ENCODE data around the gene COL6A3.

Gene COL6A3

DNA sequence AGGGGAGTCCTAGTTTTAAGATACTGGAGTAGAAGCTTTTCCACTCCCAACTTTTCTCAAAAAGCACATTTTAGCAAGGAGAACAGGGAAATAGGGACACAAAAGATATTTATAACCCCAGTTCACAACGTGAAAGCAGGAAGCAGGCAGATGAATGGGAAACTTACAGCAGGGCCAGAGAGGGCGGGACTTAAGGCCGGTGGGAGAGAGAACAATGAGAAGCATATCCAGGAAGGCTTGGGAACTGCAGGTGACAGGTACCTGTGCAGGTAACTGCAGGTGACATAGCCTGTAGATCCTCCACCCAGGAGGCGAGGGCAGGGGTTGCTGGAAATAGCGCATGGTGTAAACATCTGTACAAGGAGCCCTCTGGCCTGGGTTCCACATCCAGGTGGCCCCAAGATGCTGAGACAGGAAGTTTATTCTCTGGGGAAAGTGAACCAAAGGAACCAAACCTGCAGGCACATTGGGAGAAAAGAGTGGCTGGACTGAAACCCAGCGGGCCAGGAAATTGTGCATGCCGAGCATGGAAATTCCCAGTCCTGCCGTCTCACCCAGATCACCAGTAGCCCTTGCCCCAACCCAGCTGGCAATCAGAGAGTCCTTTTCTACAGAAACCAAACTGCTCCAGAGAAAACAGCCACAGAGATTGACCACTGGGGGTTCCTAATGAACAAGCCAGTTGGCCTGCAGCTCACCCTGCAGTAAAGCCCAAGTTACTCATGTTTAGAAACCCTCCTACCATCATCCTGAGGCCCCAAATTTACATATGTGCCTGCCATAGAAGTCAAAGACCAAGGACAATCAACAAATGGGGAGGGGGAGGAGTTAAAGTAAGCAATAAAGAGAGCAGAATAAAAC is 24.3 kb upstream of the COL6A3 start:
- peak; percentile 26 for DNase-seq

DNA sequence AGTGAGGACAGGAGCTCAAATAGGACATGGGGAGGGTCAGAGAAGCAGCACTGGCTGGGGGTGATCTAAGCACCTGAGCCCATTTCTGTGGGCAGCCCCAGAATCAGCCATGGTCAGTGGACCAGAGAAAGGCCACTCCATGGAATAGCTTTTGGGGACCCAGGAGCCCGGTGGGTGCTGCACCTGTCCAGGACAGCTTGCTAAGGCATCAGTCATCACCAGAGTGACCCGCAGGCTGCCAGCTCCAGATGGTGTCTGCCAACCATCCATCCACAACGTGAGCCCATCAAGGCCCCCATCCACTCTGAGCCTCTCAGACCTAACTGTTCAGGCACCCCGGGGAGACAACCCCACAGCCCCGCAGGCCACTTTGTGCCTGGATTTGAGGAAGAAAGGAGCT is 23.6 kb upstream of the COL6A3 start:
- no peak for DNase-seq

DNA sequence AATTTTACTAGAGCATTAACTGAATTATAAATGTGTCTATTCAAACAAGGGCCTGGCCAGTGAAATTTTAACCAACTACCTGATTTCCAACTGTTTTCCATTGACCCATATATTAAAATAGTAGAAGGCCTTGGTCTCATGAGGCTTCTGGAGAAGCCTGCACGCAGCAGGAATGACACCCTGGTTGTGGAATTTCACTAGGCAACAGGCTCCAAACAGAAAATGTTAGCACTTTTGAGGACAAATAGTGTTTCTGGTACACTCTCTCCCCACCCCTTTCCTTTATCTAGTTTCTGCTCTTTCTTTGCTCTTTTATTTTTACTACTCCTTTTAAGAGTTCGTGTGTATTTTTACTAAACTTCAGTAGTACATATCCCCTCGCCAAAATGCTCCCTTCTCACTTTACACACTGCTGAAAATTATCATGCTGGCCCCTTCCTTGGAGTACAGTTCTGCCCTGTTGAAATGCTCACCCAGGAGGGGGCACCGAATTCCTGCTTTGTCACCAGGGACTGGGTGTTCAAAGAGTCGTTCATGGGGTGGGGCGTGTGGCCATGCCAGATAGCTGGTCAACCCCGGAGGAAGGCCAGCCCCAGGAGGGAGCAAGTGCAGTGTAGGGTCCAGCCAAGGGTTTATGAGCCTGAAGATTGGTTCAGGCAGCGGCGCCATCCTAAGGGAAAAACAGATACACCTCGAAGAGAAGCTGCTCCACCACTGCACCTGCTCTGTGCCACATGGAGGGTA is 22.1 kb upstream of the COL6A3 start:
- no peak for DNase-seq

DNA sequence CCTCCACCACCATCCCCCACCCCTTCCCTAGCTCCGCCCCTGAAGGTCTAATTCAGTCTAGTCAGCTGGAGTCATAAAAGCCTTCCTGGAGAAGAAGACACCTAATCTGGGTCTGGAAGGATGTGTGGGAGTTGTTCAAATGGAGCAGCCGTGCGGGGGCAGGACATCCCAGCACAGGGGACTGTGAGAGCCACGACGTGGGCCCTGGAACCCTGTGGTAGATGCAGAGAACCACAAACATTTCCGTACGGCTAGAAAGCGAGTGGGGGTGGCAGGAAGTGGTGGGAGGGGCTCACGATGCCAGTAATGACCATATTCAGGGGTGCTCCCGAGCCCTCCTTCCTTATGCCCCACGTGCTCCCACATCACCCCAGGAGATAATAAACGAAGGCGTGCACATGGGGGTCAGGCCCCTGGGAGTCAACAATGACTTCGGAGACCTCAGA is 20.9 kb upstream of the COL6A3 start:
- peak; percentile 91 for DNase-seq

DNA sequence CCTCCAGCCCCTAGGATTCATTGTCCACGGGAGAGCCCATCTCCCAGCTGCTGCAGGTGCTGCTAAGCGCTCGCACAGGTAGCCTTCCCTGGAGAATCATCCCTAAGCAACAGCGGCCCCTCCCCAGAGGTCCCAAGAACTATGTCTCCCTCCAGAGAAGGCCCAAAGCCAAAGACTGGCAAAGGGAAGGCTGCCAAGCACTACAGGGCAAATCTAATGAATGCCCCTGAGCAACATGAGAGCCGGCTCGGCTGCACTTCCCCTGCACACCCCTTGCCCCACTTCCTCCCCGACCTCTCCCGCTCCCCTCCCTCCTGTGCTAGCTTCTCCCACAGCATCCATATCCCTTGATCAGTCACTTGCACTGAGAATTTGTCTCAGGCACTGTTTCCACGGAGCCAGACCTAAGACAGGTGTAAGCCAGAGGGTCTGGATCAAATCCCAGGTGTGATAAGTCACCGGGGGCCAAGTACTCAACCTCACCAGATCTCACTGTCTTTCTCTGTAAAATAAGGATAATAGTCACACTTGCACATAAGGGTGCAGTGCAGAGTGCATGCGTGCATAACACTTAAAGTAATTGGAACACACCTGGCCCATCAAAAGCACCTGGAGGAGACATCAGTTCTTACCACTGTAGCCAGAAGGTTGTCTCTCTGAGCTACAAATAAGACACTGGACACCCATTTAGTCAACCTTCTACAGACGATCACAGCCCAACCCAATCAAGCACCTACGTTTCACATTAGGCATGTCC is 20.1 kb upstream of the COL6A3 start:
- DNase-seq, result peak; percentile 17

DNA sequence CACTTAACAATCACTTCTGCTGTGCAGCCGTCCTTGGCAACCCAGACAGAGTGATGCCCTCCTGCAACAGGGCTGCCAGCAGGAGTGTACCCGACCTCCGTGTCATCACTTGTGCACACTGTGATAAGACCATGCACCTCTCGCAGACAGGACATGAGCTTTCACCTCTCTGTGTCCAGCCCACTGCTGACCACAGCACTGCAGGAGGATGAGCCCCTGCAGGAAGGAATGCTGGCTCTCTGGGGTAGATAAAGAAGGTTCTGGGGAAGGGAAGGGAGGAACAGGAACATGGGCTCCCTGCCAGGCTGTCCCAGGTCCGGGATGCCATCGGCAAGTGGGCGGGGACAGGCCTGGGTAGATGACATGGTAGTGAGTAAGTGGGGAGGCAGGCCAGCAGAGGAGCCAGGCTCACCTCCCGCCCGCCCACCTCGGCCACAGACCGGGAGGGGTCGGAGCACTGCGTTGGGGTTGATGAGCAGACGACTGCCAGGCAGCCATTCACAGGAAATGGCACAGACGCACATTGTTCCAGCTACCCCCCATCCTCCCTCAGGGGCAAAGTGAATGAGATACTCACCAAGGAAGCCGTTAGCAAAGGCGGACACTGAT is 18.6 kb upstream of the COL6A3 start:
- DNase-seq, result peak; percentile 87

DNA sequence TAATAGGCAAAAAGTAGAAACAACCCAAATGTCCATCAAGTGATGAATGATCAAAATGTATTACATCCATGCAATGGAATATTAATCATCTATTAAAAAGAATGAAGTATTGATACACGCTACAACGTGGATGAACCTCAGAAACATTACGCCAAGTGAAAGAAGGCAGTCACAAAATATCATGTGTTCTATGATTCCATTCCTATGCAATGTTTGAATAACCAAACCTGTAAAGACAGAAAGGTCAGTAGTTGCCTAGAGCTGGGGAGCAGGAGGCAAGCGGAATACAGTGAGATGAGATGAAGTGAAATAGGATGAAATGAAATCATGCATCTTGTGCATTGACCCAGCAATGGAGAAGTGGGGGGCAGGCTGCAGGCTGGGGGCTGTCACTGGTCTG is 17.9 kb upstream of the COL6A3 start:
- no peak for DNase-seq

DNA sequence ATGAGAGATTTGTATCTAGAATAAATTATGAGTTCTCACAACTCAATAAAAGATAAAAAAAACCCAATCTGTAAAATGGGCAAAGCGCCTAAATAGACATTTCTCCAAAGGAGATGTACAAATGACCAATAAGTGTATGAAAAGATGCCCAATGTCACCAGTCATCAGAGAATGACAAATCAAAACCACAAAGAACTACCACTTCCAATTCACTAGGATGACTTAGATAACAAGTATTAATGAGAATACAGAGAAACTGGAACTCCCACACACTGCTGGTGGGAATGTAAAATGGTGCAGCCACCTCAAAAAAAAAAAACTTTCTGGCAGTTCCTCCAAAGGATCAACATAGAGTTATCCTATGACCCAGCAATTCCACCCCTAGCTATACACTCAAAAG is 17.4 kb upstream of the COL6A3 start:
- DNase-seq, result peak; percentile 64

DNA sequence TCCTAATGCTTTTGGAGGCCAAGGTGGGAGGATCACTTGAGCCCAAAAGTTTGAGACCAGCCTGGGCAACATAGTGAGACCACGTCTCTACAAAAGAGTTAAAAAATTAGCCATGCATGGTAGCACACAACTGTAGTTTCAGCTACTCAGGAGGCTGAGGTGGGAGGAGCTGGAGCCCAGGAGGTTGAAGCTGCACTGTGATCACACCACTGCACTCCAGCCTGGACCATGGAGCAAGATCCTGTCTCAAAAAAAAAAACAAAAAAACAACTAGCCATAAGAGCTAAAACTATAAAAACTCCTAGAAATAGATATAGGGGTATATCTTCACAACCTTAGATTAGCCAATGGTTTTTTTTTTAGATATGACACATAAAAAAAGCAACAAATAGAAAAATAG is 16.9 kb upstream of the COL6A3 start:
- peak; percentile 30 for DNase-seq

DNA sequence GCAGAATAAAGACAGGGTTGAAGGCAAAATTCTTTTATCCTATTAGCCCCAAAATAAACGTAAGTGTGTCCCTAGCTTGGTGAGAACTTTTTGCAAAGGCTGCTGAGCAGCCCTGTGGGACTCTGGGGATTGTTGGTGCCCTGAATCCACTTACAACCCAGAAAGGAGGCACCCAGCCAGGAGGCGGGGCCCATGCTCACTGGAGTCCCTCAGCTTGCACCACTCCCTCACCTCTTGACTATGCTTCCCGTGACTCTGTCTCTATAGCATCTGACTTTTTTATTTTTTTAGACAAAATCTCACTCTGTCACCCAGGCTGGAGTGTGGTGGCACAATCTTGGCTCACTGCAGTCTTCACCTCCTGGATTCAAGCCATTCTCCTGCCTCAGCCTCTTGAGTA is 15.8 kb upstream of the COL6A3 start:
- peak; percentile 53 for DNase-seq

DNA sequence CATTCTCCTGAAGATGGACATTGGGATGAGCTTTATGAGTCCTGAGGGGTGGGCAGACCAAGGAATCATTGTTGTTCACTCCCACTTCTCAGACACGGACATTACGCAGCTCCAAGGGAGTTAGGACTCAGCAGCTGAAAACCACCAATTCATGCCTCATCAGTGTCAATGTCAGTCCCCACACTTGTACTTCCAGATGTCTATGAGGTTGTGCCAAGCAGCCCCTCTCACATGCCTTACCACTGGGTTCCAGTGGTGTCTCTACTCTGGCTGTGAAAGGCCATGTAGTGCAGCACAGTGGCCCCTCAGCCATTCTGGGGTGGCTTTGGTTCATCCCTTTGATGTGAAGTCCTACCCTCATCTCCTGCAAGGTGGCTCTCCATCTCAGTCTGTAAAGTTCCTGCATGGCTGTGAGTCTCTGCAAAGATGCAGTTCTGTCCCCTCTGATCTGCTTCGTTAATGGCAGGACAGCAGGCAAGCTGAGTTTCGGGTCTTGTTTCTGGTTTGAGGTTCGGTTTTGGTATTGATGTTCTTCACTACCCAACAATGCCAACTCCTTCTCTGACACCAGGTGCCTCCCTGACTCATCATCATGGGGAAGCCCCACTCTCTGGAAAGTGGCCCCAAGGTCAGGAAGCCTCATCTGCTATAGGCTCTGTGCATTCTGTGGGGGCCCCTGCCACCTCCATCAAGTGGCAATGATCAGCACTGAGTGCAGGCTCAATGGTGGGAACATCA is 14.0 kb upstream of the COL6A3 start:
- peak; percentile 95 for DNase-seq

DNA sequence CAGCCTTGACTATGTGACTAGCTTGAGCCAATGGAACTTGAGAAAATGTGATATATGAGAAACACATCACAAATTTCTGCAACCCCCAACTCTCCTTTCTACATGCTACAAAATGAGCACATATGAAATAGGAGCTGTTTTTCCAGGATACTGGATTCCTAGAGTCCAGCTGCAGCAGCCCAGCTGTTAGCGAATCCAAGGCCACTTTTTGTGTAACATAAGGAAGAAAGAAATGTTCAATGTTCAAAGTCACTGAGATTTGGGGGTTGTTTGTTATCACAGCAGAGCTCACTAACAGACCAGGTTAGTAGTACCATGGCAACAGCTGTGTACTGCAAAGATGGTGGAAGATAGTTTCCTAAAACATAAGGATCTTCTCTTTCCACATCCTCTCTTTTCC is 12.6 kb upstream of the COL6A3 start:
- DNase-seq, result no peak

DNA sequence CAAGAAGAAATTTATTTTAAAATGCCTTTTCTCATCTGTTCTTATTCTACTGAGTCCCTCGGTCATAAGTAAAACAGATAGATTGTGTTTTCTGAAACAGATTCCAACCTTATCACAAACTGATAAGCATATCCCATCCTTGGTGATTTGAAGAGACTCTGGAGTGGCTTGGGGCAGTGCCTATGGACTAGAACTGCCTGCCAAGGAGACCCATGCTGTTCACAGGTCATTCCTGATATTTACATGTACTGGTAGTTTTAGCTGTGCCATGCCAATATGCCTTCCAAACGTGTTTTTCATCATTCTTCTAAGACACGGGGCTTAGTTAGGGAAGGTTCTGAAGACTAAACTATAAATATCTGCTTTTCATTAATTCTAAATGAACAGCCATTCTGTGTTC is 11.4 kb upstream of the COL6A3 start:
- DNase-seq, result no peak

DNA sequence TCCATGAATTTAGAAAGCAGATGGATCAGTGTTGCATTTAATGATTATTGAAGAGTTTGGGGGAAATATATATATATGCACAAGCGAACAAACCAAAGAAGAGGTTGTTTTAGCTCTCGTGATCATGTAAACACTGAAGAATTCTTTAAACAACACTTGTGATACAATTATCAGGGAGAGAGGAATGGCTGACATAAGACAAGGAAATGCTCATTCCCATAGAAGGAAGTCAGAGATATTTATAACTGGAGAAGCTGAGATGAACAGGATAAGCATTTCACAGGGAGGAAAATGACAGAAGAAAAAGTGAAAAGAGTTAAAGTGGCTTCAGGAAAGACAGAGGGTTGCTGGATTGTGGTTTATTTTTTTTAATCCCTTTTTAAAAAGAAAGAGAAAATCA is 10.6 kb upstream of the COL6A3 start:
- no peak for DNase-seq

DNA sequence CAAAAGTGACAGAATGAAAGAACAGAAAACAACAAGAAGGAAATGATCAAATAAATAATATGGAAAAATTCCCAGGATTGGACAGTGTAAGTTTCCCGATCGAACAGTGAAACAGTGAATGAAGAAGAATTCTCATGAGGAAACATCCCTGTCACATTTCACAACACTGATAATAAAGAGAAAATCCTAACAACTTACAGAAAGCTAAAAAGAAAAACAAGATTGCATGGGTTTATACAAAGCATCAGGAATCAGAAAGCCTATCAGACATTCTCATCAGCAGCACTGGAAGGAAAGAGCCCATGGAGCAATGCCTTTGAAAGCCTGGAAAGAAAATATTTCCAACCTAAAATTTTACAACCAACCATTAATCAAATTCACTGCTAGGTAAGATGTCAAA is 9.9 kb upstream of the COL6A3 start:
- DNase-seq, result no peak

DNA sequence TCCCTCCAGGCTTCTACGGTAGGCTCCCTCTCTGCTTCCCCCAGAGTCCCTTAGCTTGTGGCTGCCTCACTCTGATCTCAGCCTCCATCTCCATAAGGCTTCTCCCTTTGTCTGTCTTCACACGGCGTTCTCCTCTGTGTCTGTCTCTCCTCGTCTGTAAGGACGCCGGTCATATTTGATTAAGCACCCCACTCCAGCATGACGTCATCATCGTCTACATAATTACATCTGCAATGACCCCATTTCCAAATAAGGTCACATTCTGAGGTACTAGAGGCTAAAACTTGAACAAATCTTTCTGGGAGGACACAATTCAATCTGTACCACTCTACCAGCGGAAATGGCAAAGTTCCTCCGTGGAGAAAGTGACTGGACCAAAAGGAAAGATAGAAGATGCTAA is 8.3 kb upstream of the COL6A3 start:
- DNase-seq, result no peak

DNA sequence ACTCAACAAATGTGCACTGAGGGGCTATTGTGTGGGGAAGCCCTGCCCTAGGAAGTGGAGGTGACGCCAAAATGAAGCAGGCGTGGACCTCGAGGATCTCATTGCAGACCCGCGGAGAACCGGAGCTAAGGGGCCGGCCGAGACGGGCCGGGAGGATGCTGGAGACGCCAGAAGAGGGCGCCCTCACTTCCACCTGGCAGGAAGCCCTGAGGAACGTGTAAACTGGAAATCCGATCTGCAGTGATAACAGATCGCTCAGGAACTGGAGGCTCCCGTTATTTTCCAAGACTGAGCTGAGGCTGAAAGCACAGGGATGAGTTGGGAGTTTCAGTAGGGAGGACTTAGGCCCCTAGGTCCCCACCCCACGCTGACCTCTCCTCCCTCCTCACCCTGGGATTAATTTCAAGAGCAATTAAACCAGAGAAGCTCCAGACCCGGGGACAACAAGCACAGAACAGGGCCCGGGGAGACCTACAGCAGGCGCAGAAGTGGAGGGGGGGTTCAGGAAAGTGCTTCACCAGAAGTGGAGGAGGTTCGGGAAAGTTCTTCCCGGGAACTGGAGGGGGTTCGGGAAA is 7.7 kb upstream of the COL6A3 start:
- peak; percentile 82 for DNase-seq

DNA sequence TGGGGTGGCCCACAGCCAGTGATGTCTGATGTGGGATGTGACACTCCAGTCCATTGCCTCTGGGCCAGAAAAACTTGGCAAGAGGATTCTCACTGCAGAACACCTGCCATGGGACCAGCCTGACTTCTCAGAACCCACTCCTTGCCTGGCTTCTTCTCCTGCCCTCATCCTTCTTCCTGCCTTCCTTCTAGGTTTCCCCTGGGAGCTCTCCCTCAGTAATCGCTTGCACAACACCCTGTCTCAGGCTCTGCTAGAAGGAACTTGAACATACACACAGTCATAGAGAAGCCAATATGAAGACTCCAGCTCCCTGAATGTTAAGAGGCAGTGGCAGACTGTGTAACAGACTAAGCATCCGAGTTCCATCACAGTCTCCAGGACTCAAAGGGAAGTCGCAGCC is 4.3 kb upstream of the COL6A3 start:
- no peak for DNase-seq

DNA sequence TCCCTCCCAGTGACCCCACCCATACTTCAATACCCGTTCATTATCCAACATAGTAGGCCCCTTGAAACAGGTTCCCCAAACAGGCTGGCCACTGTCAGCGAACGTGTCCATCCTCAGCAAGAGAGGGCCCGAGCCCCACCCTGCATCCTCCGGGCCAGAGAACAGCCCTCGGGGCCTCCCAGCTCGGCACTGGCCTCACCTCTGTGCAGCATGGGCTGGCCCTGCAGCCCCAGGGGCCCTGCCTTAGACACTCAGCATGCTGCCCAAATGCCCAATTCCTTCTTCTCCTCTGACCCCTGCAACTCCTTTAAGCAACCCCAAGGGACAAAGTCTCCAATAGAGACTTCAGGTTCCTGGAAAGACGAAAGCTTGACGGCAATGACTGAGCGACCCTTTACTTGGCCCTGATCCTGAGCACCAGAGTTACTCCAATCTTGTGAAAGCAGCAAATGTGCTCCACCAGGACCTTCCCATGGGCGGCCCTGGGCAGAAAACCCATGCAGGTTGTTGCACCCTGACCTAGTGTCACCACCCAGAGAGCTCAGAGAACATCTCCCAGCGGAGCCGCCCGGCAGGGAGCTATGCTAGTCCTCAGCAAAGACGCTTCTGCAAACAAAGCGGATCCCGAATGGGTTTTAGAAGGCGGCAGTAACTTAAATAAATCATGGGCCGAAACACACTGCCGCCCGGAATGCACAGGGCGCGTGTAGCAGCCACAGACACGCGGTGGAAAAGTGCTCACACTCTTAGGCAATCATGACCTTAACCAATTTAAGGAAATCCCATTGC is 782 bp downstream of the COL6A3 start:
- DNase-seq, result no peak

DNA sequence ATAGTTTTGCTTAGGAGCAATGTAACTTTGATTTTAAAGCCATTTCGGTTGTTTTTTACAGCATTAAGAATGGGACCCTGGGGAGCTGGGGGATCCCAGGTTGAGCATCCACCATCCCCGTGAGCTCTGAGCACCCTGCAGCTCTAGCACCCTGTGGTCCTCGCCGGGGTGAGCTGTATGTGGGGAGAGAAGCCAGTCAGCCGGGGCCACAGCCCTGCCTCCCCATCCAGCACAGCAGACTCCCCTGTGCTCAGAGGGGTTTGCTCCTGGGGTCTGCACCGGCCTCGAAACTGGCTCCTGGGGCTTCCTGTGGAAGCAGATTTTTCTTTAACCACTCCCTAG is 1.3 kb downstream of the COL6A3 start:
- DNase-seq, result no peak

DNA sequence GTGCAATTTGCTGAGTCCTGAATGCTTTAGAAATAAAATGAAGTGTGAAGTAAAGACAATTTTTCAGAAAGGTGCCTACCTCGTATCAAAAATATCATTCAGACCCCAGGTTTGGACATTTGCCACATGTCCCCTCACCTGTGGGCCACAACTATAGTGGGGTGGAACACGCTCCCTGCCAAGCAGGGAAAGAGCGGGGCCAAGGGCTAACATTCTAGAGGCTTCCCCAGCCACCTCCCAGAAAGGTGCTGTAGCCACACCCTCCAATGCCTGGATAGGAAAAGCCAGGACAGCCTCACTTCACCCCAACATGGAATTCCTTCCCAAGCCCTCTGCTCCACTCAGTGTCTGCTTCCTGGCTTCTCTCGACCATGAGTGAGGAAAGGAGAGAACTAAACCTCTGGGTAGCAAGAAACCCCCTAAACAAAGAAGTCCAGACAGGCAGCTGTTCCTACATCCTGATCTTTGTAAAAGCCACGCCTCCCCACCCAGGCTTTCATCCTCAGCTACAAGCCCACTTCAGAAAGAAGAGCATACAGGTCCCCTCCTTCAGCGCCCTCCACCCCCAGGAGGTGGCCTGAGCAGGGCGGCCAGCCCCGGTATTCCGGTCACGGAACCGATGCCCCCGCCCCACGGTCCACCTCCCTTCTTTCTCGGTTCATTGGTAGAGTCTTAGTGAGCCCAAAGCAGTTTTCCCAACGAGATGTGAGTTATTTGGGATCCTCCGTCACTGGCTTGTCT is 2.1 kb downstream of the COL6A3 start:
- no peak for DNase-seq

Data from activated CD4-positive, alpha-beta T cell treated with anti-CD3 and anti-CD28 coated beads, Interleukin-10, Interleukin-2, amounts not matched to agents 100 ng/mL and 50 ng/mL, durations not matched to agents 16 hours and 8 hours (primary cell).